NCI-H128 (cell line): ENCODE data around the gene ABCC9.
"Not testable (repeated sequence)": the region's sequence is repeated elsewhere in the genome, so short reads cannot be mapped to it uniquely, and the experiment has no call there.

Experiments used
- DNase-seq: peaks from one replicate; lab custom pipeline; 2025; ENCODE audit not compliant: unreplicated experiment; lab: John Stamatoyannopoulos, UW

Gene ABCC9

DNA sequence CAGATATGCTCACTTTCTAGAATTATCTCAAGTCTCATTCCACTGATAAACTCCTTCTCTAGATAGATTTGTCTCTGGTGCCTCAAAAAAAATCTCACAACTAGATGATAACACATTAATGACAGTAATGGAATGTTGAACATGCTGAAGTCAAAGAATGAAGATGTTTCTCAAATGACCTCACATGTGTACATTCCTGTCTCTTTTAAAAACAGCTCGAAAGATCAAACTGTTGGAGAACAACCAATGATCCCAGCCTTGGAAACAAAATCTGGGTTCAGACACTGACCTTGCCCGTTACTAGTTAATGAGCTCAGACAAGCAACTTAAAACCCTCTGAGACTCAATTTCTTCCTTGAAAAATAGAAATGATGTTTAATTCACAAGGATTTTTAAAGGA is 122.0 kb downstream of the ABCC9 start:
- no peak for DNase-seq

DNA sequence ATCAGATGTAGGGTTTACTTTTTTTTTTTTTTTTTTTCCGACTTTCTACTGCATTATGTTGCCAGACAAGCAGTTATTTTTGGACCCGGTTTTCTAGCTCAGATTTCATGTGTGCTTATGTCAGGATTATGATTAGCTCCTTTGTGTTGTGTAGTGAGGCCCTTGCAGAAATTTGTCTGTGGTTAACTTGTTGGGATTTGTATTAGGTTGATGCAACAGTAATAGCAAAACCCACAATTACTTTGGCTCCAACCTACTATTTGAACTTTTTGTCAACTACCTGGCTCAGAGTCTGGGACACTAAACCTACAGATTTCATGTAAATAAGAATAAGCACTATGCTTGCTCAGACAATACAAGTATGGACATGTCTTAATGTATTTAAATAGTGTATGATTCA is 122.6 kb downstream of the ABCC9 start:
- no peak for DNase-seq

DNA sequence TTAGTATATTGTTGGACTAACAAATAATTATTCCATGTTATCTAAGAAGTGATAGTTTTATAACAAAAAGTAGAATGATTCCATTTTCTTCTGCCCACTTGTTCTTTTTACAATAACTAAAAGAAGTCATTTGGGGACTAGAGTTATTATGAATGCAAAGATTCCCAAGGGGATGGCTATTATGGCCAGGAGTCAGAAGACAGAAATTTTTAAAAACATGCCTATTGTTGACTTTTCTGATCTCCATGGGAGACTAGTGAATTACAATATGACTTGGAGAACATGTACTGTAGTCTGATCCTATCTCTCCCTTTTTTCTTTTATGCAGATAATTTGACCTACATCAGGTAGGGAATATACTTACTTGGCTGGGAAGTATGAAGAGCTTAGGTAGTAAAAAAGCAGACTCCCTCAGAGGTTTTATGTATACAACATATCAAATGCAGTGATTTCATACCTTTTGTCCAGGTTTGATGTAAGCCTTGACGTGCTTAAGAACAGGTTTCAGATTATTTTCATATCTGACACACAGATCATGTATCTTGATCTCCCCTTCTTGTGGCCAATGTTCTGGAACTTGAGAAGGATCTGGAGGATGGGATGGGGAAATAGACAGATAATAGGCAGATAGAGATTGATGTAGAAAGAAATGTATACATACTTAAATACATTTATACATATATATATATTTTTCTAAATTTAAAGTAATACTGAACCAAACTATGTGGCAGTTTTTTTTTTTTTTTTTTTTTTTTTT is 125.7 kb downstream of the ABCC9 start:
- DNase-seq = no peak

DNA sequence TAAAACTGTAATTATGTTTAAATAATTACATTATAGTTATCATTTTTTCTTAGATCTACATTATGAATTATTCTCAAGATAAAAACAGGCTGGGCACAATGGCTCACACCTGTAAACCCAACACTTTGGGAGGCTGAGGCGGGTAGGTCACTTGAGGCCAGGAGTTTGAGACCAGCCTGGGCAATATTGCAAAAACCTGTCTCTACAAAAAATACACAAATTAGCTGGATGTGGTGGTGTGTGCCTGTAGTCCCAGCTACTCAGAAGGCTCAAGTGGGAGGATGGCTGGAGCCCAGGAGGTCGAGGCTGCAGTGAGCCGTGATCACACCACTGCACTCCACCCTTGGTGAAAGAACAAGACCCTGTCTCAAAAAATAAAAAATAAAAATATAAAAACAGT is 126.4 kb downstream of the ABCC9 start:
- DNase-seq = no peak

GRCh38 chr12:21814327-21814726 is 126.9 kb downstream of the ABCC9 start:
- DNase-seq = no peak

- no peak for DNase-seq
Observed at GRCh38 chr12:21813751-21814150, 127.5 kb downstream of the ABCC9 start.

GRCh38 chr12:21813125-21813524 is 128.1 kb downstream of the ABCC9 start:
- no peak for DNase-seq

- DNase-seq = not testable (repeated sequence)
Observed at GRCh38 chr12:21812340-21812739, 128.9 kb downstream of the ABCC9 start.

- DNase-seq = no peak
Observed at GRCh38 chr12:21809100-21809499, 132.1 kb downstream of the ABCC9 start.

DNA sequence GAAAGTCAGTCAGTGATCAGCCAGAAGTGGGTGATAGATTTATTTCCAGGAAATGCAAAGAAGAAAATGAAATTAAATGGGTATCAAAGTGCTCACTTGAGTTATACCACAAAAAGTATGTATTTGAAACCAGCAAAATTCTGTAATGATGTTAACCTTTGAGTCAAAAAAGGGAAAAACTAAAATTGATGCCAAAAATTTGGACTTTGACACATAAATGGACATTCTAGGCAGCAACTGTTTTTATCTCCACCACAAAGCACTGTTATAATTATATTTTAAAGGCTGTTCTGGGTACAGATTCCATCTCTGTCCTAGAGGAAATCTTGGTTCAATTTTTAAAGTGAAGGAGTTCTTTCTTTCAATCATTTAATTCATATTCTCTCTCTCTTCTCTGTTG is 135.0 kb downstream of the ABCC9 start:
- DNase-seq = no peak

DNA sequence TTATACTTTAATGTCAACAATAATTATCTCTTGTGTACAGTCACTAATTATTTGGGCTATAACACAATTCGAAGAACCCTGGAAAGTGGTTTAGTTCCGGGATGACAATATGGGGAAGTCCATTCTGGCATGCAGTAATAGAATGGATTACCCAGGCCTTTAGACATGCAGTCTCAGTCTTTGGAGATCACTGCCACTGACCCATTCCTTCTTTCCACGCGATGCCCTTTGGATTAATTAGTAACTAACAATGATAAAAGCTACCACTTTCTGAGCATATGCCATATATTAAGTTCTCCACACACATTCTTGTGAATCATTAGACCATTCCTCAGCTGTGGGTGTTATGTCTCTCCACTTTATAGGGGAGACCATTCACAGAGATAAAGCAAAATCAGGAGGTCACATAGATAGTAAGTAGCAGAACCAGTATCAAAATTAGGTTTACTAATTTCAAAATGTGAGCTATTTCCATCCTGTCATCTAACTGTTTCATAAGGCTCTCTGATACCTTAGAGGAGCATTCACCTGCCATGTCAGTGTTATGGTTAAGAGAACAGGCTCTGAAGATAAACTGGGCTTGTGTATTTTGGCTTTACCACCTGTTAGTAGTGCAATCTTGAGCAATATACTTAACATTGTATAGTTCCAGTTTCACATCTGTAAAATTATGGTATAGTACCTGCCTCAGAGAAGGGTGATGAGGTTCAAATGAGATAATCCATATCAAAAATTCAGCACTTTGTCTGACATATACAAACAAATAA is 139.5 kb downstream of the ABCC9 start:
- DNase-seq = no peak

GRCh38 chr12:21800011-21800410 is 141.2 kb downstream of the ABCC9 start:
- no peak for DNase-seq

DNA sequence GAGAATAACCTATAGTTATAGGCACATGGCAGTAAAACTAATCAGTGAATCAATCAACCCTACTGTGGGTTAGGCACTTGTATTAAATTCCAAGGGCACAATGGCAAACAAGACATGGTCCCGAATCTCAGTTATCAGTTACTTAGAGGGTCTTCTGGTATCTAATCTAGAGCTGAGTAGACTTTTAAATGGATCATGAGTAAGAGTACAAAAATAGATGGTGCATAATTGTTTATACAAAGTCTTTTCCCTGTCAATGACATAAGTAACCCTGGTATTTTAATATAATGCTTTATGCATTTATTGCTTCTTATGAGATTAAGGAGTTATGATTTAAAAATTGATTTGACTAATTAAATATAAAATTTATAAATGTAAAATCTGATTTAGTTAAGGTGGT is 143.7 kb downstream of the ABCC9 start:
- no peak for DNase-seq

- DNase-seq = no peak
Observed at GRCh38 chr12:21795648-21796328, 145.4 kb downstream of the ABCC9 start.

- not testable (repeated sequence) for DNase-seq
Observed at GRCh38 chr12:21794807-21795595, 146.2 kb downstream of the ABCC9 start.

DNA sequence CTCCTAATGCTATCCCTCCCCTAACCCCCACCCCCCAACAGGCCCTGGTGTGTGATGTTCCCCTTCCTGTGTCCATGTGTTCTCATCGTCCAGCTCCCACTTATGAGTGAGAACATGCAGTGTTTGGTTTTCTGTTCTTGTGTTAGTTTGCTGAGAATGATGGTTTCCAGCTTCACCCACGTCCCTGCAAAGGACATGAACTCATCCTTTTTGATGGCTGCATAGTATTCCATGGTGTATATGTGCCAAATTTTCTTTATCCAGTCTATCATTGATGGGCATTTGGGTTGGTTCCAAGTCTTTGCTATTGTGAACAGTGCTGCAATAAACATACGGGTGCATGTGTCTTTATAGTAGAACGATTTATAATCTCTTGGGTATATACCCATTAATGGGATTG is 151.5 kb downstream of the ABCC9 start:
- not testable (repeated sequence) for DNase-seq

DNA sequence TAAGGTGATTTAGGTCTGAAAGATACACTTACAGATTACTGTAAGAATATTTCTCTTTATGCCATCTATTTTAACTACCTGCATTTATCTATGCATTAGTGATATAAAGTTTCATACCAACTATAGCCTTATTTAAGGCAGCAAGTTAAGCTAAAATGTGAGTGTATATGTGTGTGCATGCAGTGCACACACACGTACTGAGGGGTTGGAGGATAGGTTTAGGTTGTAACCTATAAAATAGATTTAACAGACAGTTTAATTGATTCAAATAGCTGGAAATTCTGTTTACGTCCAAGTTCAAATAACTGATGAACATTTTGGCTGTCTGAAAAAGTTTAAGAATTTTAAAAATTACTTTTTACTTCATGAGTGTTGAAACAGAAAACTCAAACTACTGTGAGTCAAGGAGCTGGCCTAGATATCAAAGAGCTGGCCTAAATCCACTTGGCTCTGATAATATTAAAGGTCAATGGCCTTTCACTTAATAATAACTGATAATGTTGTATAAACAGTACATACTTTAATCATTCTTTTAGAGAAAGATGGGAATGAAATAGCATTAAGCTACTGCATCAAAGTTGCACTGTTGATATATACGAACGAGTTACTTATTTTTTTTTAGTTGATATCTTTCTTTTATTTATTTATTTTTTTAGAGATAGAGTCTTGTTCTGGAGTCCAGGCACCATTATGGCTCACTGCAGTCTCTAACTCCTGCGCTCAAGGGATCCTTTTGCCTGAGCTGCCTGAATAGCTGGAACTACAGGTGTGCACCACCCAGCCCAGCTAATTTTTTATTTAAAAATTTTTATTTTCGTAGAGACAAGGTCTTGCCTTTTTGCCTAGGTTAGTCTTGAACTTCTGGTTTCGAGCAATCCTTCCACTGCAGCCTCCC is 152.9 kb downstream of the ABCC9 start:
- no peak for DNase-seq

- DNase-seq = no peak
Observed at GRCh38 chr12:21786041-21786531, 155.1 kb downstream of the ABCC9 start.

DNA sequence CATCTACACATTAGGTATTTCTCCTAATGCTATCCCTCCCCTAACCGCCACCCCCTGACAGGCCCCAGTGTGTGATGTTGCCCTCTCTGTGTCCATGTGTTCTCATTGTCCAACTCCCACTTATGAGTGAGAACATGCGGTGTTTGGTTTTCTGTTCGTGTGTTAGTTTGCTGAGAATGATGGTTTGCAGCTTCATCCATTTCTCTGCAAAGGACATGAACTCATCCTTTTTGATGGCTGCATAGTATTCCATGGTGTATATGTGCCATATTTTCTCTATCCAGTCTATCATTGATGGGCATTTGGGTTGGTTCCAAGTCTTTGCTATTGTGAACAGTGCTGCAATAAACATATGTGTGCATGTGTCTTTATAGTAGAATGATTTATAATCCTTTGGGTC is 158.5 kb downstream of the ABCC9 start:
- not testable (repeated sequence) for DNase-seq

DNA sequence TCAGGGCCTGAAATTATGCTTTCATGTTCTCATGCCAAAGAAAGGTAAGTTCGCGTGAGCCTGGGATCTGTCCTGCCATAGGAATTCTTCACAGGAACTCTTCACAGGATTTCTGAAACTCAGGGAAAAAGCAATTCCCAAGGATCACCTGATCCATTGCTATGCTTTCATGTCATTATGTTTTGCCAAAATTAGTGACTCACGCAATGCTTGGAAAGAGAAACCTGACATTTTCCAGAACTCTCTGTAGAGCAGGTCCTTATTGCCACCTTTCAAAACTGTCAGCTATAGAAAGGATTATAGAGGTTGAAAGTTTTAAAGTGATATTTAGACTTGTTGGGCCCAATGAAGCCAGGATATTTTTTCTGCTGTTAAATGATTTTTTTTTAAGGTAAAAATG is 160.4 kb downstream of the ABCC9 start:
- DNase-seq = no peak
